ENCODE data around the gene POM121L2.
"Not testable (repeated sequence)": the region's sequence is repeated elsewhere in the genome, so short reads cannot be mapped to it uniquely, and the experiment has no call there.

Gene POM121L2

DNA sequence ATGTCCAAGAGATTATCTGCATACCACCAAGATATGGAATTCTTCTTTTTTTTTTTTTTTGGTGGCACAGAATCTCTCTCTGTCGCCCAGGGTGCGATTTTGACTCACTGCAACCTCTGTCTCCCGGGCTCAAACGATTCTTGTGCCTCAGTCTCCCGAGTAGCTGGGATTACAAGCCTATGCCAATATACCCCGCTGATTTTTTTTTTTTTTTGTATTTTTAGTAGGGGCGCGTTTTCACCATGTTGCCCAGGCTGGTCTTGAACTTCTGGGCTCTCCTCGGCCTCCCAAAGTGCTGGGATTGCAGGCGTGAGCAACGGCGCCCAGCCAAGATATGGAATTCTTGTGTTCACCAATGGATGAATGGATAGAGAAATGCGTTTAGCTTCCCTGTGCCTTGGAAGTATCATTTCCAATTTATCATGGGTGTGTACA, 31.0 kb downstream of the POM121L2 start:
- H3K4me3 Mint-ChIP-seq = no peak overlapping the region
- H3K27me3 Mint-ChIP-seq = peaks cover 74% of the 10 kb centered on the region
- no peak for ATAC-seq
- H3K36me3 Mint-ChIP-seq = peaks cover 5% of the 10 kb centered on the region
- H3K4me1 Mint-ChIP-seq = peaks cover 6% of the 10 kb centered on the region
- H3K9me3 Mint-ChIP-seq = peaks cover 16% of the 10 kb centered on the region
- H3K27ac Mint-ChIP-seq = no peak overlapping the region

DNA sequence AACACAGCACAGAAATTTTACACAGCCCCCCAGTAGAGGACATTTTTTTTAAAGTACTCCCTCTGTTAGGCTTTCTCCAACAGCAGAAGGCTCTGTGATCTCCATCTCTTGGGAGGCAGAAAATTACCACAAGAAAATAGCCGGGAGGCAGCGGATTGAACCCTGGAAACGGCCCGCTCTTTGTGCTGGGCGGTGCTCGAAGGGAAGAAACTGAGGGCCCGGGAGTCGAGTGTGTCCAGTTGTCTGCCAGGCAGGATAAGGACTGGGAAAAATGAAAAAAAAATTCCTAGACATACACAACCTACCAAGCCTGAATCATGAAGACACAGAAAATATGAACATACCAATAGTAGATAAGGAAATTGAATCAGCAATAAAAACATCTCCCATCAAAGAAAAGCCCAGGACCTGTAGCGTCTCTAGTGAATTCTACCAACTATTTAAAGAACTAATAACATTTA, 31.5 kb downstream of the POM121L2 start:
- ATAC-seq = no peak
- Mint-ChIP-seq H3K36me3 (peaks cover 5% of the 10 kb centered on the region), H3K4me1 (peaks cover 6% of the 10 kb centered on the region), H3K27ac (no peak overlapping the region), H3K4me3 (no peak overlapping the region), H3K9me3 (peaks cover 16% of the 10 kb centered on the region), H3K27me3 (peaks cover 74% of the 10 kb centered on the region)

DNA sequence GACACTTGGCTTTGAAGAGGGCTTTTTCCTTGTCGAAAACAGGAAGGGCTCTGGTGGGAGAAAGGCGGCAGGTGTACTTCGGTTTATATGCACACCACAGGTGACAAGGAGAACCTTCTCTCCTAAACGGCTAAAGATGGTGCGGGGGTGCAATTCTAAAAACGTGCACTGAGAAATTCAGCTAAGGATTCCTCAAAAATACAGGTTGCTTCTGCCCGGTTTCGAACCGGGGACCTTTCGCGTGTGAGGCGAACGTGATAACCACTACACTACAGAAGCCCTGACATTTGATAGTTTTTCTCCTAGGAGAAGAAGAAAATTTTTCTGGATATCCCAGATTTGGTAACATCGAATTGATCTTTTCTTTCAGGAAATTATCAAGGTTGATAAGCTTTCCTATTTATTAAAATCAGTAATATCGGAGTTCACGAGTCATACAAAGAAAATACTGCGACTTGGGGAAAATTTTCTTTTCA, 32.0 kb downstream of the POM121L2 start:
- H3K4me1 Mint-ChIP-seq = peaks cover 6% of the 10 kb centered on the region
- ATAC-seq = no peak
- no peak overlapping the region for H3K27ac Mint-ChIP-seq
- peaks cover 70% of the 10 kb centered on the region for H3K27me3 Mint-ChIP-seq
- peaks cover 13% of the 10 kb centered on the region for H3K9me3 Mint-ChIP-seq
- no peak overlapping the region for H3K4me3 Mint-ChIP-seq
- peaks cover 5% of the 10 kb centered on the region for H3K36me3 Mint-ChIP-seq

DNA sequence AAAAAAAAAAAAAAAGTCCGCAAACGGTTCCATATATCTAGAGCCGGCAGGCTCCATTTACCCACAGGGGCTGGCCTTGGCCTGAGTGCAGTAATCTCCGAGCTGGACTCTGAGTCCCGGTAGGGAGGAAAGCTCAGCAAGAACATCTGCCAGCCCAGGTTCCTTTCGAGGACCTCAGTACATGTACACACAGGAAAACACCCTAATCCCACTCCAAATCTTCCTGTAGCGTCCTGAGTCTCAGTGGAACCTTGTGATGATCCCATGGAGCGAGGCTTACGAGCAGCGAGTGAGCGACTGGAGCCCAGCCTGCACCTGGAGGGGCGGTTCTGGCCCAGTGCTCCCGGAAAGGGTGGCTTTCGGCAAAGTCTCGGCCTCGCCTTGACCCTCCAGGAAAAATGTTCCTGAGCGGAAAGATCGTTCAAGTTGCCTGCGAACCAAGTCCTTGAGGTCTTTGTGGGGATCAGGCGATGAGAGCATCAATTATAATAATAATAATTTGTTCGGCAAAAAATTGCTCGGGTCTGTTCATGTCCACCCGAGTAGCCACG, 32.5 kb downstream of the POM121L2 start:
- H3K27me3 Mint-ChIP-seq = peaks cover 65% of the 10 kb centered on the region

DNA sequence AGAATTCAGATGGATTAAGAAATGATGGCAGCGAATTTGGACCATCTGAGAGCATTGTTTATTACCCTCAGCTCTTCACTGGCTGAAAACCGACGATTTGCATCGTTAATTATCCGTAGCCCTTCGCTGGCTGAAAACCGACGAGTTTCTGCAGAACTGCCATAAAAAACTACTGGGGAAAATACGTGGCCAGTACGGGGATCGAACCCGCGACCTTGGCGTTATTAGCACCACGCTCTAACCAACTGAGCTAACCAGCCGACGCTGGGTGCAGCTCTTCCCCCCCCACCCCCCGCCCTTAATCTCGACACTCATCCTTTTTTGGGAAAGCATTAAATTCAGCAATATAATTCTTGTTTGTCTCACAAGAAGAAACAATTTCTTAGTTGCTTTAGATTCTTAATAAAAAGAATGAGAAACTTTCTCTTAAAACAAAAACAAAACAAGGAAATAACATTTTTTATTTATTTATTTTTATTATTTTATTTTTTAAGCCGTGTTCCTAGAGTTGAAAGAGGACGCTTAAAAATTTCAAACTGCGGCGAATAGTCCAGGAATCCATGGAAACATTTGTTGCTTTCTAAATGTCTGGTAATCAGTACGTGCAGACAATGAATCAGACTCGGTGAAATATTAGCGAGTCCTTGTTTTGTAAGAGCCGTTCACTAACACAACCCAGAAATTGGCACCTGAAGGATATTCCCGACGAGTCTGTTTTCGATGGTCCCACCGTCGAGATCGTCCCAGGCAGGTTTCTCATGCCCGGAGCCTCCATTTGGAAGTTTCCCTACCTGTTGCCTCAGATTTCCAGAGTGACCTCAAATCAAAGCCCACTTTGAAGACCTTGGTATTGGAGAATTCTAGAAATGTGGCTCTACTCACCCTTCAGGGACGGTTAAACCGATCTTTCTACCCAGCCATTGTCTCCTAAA, 36.8 kb downstream of the POM121L2 start:
- H3K27me3 Mint-ChIP-seq = peaks cover 65% of the 10 kb centered on the region
- H3K36me3 Mint-ChIP-seq = peaks cover 5% of the 10 kb centered on the region
- peaks cover 6% of the 10 kb centered on the region for H3K4me1 Mint-ChIP-seq
- no peak overlapping the region for H3K4me3 Mint-ChIP-seq
- H3K27ac Mint-ChIP-seq = no peak overlapping the region
- peaks cover 6% of the 10 kb centered on the region for H3K9me3 Mint-ChIP-seq
- ATAC-seq = no peak

More for the DNA sequence above, 32.5 kb downstream of the POM121L2 start:
- Mint-ChIP-seq H3K36me3 (peaks cover 5% of the 10 kb centered on the region), H3K9me3 (peaks cover 10% of the 10 kb centered on the region), H3K27ac (no peak overlapping the region), H3K4me3 (no peak overlapping the region), H3K4me1 (peaks cover 6% of the 10 kb centered on the region)
- ATAC-seq = no peak

DNA sequence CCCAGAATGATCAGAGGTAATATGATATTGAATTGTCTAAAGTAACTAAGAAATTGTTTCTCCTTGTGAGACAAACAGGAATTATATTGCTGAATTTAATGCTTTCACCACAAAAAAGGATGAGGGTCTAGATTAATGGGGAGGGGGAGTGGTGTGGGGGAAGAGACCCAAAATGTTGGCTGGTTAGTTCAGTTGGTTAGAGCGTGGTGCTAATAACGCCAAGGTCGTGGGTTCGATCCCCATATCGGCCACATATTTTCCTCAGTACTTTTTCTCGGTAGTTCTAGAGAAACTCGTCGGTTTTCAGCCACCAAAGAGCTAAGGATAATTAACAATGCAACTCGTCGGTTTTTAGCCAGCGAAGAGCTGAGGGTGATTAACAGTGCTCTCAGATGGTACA, 38.3 kb downstream of the POM121L2 start:
- Mint-ChIP-seq H3K4me1 (no peaks in the 10 kb centered on the region), H3K4me3 (no peak overlapping the region), H3K27me3 (peaks cover 65% of the 10 kb centered on the region), H3K27ac (no peak overlapping the region), H3K36me3 (peaks cover 5% of the 10 kb centered on the region), H3K9me3 (peaks cover 6% of the 10 kb centered on the region)
- no peak for ATAC-seq

DNA sequence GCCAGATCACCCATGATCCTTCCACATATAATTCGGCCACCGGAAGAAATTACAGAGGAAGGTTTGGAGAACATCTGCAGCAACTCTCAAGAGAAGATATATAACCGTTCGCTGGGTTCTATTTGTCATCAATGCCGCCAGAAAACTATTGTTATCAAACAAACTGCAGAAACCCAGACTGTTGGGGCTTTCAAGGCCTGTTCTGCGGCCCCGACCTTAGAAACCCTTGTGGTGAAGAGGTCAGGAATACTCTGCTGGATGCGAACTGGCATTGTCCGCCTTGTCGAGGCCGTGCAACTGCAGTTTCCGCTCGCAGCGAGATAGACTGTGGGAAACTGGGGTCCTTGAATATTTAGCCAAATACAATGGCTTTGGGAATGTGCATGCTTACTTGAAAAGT, 43.3 kb downstream of the POM121L2 start:
- peaks cover 61% of the 10 kb centered on the region for H3K27me3 Mint-ChIP-seq
- H3K4me1 Mint-ChIP-seq = no peaks in the 10 kb centered on the region
- no peak overlapping the region for H3K4me3 Mint-ChIP-seq
- ATAC-seq = no peak
- H3K27ac Mint-ChIP-seq = no peak overlapping the region
- H3K9me3 Mint-ChIP-seq = no peaks in the 10 kb centered on the region
- no peaks in the 10 kb centered on the region for H3K36me3 Mint-ChIP-seq

DNA sequence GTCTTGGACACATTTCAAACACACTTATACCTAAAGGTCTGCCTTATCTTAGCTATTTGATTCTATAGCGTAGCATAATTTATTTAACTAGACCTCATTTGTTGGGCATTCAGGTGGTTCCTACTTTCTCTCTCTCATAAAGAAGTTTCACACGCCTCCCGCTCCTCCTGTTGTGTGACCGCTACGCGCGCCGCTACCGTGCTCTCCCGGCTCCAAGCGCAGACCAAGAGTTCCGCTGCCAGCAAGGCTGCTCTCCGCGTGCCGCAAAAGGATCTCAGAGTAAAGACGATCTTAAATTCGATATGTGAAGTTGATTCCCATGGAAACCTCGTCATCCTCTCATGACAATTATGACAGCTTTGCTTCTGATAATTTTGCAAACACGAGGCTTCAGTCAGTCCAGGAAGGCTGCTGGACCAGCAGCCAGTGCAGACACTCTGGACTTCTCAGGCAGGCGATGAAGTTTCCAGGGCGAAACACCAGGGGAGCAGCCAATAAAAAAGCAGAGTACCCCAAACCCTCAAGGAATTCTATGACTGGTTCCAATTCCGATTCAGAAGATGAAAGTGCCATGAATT, 44.1 kb downstream of the POM121L2 start:
- no peaks in the 10 kb centered on the region for H3K9me3 Mint-ChIP-seq
- H3K36me3 Mint-ChIP-seq = no peaks in the 10 kb centered on the region
- H3K27ac Mint-ChIP-seq = no peak overlapping the region
- H3K27me3 Mint-ChIP-seq = peaks cover 61% of the 10 kb centered on the region
- H3K4me3 Mint-ChIP-seq = no peak overlapping the region
- no peak for ATAC-seq
- no peaks in the 10 kb centered on the region for H3K4me1 Mint-ChIP-seq

DNA sequence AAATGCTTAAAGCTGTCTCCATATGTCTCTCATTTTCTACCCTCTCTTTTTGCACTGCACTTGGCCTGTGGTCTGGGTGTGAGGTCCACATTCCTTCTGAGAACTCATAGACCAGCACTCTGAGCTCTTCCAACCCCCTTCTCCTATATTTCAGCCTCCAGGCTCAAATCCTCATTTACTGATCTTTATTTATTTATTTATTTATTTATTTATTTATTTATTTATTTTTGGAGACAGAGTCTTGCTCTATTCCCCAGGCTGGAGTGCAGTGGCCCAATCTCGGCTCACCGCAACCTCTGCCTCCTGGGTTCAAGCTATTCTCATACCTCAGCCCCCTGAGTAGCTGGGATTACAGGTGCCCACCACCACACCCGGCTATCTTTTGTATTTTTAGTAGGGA, 45.1 kb downstream of the POM121L2 start:
- not testable (repeated sequence) for H3K27ac Mint-ChIP-seq, H3K36me3 Mint-ChIP-seq

DNA sequence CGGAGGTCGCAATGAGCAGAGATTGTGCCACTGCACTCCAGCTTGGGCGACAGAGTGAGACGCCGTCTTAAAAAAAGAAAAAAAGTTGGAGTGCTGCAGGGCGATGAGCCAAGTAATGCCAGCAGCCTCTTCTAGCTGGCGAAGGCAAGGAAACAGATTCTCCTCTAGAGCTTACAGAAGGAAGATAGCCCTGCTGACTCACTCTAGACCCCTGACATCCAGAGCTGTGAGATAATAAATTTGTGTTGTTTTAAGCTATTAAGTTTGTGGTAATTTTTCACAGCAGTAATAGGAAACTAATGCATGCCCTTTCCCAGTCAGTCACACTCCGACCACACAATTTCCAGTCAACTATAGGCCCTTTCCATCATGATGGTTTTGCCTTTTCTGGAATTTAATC, 48.2 kb downstream of the POM121L2 start:
- no peak for ATAC-seq
- Mint-ChIP-seq H3K4me1 (no peaks in the 10 kb centered on the region), H3K27me3 (peaks cover 60% of the 10 kb centered on the region), H3K4me3 (no peak overlapping the region), H3K27ac (no peak overlapping the region), H3K9me3 (no peaks in the 10 kb centered on the region), H3K36me3 (no peaks in the 10 kb centered on the region)

More for the DNA sequence above, 45.1 kb downstream of the POM121L2 start:
- not testable (repeated sequence) for H3K4me3 Mint-ChIP-seq, H3K4me1 Mint-ChIP-seq, ATAC-seq, H3K9me3 Mint-ChIP-seq
- H3K27me3 Mint-ChIP-seq = peaks cover 60% of the 10 kb centered on the region

DNA sequence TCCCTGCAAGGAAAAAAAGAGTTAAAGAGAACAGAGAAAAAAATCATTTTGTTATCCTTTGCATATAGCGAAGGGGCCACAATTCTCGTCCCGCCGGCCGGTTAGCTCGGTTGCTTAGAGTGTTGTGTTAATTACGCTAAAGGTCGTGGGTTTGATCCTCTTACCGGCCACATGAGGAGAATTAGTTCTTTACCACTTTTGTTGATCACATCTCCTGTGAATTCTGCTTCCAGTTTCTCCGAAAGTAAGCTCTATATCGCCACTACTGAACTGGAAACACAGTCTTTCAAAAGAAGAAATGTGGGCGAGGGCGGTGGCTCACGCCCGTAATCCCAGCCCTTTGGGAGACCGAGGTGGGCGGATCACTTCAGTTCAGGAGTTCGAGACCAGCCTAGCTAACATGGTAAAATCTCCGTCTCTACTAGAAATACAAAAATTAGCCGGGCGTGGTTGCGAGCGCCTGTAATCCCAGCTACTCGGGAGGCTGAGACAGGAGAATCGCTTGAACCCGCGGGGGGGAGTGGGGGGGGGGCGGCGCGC, 51.2 kb downstream of the POM121L2 start:
- no peak for ATAC-seq
- peaks cover 40% of the 10 kb centered on the region for H3K27me3 Mint-ChIP-seq
- no peaks in the 10 kb centered on the region for H3K36me3 Mint-ChIP-seq
- H3K4me3 Mint-ChIP-seq = no peak overlapping the region
- H3K4me1 Mint-ChIP-seq = no peaks in the 10 kb centered on the region
- H3K9me3 Mint-ChIP-seq = no peaks in the 10 kb centered on the region
- H3K27ac Mint-ChIP-seq = no peak overlapping the region

DNA sequence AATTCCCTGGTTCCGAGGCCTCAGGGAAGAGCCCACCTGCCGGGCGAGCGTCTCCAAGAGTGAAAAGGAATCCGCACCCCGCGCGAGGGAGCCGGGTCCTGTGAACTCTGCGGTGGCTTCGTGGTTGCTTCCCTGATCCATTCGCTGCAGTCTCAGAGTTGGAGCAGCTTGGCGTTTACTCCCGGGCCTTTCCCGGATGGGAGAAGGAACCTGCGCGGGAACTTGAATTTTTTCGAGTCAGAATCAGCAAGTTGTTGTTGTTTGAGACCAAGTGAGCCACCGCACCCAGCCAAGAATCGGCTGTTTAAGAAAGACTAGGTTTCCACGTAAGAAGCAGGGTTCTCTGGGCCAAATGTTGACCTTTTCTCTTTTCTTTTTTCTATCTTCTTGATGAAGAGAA, 51.7 kb downstream of the POM121L2 start:
- no peak overlapping the region for H3K4me3 Mint-ChIP-seq
- no peaks in the 10 kb centered on the region for H3K36me3 Mint-ChIP-seq
- ATAC-seq = no peak
- no peaks in the 10 kb centered on the region for H3K9me3 Mint-ChIP-seq
- no peaks in the 10 kb centered on the region for H3K4me1 Mint-ChIP-seq
- H3K27ac Mint-ChIP-seq = no peak overlapping the region
- H3K27me3 Mint-ChIP-seq = peaks cover 40% of the 10 kb centered on the region

Data from stimulated activated memory B cell treated with anti-CD40 and anti-IgM and Interleukin-4, amounts not matched to agents 10 μg/mL and 1 μg/mL and 100 μg/mL, for 72 hours (primary cell).